GM19438 (cell line): ENCODE data around the gene METAP2.

Experiments
- ATAC-seq: cut with Tn5 transposase; IDR thresholded peaks from one replicate; pipeline ENCODE4 v1.9.1; 2021; ENCODE audit warnings: low read depth; ENCODE audit not compliant: unreplicated experiment

METAP2 gene

GRCh38 chr12:95547522-95548055, 73.6 kb downstream of the METAP2 start:
- ATAC-seq = peak; percentile 36

- ATAC-seq = peak; percentile 17
These were observed 74.1 kb downstream of the METAP2 start for GRCh38 chr12:95548056-95548538.

DNA sequence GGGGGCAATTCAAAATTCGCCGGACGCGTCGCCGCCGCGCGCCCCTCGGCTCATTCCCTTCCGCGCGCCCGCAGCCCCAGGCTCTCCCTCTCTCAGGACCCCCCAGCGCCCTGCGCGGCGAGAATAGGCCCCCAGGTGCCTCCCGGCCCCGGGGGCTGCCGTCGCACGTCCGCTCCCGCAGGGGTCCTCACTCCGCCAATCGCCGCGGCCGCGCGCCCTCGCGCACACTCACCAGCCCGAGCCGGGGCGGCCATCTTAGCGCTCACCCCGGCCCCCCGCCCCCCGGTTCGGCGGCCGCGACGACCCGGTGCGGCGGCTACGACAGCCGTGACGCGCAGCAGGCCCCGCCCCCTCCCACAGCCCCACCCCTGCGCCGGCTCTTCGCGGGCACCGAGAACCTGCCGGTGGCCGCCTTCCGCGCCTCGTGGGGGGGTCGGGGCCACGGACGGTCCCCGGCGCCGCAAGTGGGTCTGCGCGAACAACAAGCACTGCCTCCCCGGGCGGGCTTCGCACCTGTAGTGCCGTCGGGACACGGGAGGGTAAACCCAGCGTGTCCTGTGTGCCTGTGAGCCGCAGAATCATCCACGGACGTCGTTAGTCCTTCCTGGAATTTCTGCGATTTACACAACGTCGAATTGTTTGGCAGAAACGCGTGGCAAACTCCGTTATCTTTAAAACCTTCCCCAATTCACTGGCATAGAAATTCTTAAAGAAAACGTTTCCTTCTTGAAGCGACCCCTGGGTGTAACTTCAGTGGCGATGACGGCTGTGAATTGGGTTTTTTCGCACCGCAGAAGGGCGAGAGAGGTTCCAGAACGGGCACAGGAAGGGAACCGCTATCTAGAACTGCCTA, 74.8 kb downstream of the METAP2 start:
- ATAC-seq = peak; percentile 59

- no peak for ATAC-seq
These were observed 75.6 kb downstream of the METAP2 start for GRCh38 chr12:95549392-95550084.

DNA sequence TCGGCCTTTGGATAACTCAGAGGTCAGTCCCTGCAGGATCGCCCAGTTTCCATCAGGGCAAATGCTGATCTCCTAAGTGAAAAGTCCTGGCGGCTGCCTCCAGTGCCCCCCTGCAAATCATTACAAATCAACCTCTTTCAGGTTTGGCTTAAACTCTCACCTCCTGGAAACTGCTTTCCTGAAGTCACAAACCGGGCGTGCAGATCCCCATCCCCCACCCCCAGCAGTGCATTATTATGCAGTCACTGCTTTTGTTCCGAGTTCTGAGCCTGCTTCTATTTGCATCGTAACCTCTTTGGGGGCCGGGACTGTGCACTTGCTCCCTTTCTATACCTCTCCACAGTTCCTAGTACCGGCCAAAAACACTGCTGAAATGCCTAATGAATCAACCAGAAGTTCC, 77.4 kb downstream of the METAP2 start, which contains the start of gene USP44:
TSS of gene USP44 (minus strand) at position 172 of the 400 bp plus-strand sequence. CDS start 17,220 bp downstream, outside the sequence.
- ATAC-seq = no peak

- no peak for ATAC-seq
These were observed 78.1 kb downstream of the METAP2 start for GRCh38 chr12:95551913-95552516.

DNA sequence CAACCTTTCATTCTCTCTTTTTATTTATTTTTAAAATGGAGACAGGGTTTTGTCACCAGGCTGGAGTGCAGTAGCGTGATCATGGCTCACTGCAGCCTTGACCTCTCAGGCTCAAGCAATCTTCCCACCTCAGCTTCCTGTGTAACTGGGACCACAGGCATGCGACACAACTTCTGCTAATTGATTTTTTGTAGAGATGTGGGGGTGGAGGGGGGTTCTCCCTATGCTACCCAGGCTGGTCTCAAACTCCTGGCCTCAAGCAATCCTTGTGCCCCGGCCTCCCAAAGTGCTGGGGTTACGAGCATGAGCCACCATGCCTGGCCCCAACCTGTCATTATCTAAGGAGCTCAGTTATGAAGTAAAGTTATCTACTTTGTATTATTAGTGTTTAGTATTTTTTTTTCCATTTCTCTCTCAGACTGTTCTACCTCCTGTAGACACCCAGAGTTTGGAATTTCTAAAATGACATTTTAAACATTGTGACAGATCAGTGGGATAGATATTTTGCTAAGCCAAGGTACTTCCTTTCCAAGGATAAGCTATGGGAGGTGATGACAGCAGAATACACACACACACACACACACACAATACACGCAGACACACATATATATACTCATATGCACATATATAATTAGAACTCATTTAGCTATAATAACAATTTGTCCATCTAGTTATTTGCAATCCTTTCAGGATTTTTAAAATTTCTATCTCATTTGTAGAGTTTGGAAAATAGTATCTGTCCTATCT, 79.4 kb downstream of the METAP2 start:
- ATAC-seq = no peak

GRCh38 chr12:95554532-95555071, 80.7 kb downstream of the METAP2 start:
- ATAC-seq = no peak

- ATAC-seq = no peak
These were observed 83.7 kb downstream of the METAP2 start for GRCh38 chr12:95557625-95558024.
